HK-2 (cell line): ENCODE data around the gene ZNF462.
"Not testable (repeated sequence)": the region's sequence is repeated elsewhere in the genome, so short reads cannot be mapped to it uniquely, and the experiment has no call there.

Source experiments
- DNase-seq: peaks from one replicate; pipeline ENCODE4 v3.0.0-alpha.2; 2018; ENCODE audit not compliant: unreplicated experiment

Gene ZNF462

GRCh38 chr9:106962615-106963363 is 99.8 kb downstream of the ZNF462 start:
- no peak for DNase-seq

DNA sequence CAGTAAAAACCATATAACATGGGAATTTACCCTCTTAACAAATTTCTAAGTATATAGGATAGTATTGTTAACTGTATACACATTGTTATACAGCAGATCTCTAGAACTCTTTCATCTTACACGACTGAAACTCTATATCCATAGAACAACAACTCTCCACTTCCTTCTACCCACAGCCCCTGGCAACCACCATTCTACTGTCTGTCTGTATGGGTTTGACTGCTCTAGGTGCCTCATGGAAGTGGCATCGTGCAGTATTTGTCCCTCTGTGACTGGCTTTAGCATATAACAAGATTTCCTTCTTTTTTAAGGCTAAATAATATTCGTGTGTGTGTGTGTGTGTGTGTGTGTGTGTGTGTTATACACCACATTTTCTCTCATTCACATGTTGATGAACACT is 100.7 kb downstream of the ZNF462 start:
- no peak for DNase-seq

DNA sequence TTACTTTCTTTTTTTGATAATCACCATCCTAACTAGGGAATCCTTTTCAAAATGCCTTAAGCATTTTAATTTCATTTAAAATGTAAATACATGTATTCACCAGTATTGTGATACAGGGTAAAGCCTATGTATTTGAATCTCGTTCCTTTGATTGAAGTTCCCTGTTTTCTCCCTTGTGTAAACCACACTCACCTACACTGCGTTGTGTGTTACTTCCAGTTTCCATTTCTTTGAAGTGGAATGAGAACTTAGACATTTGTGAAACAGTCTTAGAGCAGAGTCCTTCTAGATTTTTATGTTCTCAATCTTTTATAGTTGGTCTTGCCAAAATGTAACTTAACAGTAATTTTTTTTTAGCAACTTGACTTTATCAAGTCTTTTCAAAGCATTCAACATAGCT is 101.4 kb downstream of the ZNF462 start:
- no peak for DNase-seq

DNA sequence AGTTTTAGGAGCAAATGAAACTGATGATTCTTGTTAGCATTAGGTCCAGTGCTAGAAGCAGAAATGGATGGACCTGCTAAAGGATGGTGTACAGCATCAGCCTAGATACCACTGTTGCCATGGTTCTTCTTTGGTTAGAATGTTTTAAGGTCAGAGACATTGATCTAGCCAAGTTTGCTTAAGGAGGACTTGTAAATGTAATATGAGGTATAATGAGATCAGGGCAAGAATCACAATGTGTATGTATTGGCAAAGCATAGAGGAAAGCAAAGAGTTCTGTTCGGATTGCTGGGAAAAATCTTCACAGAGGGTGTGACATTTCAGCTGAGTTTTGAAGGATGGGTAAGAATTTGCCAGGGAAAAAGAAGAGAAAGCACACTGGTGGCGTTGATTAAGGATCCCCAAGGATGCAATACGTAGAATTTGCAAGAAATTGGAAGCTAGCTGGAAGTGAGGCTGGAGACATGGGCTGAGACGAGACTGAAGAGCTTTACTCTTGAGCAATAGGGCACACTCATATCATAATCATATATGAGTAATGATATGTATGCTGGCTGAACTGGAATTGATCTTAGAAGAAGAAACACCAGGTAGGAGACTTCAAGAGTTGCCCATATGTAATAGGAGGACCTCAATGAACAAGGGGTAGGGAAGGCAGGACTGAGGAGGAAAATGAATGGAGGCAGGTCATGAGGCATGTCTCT is 102.0 kb downstream of the ZNF462 start:
- no peak for DNase-seq

DNA sequence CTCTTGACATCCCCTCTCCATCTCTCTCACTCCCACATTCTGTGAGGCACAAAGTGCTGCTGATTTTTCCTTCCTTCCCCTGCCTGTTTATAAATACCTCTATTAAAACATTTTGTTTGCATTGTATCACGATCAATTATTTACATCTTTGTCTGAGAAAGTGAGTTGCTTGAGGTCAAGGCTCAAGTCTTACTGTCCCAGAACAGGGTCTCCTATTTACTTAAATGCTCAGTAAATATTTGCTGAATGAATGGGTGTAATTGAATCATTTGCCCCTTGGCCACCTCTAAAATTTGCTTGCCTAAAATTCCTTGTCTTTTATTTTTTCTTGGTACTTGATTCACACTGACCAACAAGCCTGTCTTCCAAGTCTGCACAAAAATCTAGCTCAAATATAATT is 103.5 kb downstream of the ZNF462 start:
- no peak for DNase-seq

- DNase-seq, result no peak
These were observed 106.7 kb downstream of the ZNF462 start for GRCh38 chr9:106969696-106970095.

DNA sequence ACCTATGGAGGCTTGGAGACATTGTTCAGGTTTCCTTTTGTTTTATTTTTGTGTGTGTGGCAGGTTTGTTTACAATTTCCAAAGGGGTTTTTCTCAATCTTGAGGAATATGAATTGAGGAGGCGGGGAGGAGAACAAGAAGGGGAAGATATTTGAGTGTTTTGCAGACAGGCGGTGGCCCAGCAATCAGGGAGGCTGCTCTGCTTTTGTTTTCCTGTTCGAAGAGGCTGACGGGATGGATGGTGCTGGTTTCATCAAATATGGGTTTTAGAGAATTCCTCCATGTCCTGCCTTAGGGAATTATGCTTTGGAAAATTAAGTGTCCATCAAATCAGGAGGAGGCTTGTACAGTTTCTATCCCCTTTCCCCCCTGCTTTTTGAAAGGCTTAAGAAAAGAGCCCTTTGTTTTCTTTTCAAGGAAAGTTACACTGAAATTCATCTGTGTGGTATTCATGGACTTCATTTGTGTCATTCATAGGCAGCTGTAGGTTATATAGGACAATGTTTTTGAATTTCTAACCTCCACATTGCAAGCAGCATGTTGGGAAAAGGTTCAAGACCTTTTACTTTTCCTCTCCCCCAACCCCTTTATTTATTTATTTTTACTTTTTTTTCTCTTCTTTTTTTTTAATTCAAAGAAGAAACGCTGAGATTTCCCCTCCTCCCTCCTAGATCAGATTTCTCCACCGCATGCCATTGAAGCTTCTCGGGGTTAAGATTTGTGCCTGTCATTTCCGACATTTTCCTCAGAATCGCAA is 107.4 kb downstream of the ZNF462 start:
- DNase-seq, result no peak

DNA sequence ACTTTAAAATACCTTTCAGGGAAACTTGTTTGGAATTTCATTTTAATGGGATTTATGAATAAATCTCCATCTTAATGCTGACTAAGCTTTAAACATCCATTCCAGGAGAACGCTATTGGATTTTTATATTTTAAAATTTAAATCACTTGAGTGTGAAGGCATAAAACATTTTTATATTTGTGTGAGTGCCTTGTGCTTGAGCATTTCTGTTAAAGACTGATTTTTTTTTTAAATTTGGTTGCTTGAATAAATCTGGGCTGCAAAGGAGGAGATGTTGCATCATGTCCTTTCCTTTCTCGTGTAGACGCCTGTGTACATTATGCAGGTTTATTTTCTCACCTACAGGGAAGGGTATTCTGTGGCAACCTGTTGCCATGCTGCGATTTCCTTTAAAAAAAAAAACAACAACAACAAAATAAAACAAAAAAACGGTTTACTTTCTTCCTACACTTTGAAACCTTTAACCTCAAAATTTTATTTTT is 108.1 kb downstream of the ZNF462 start:
- DNase-seq, result no peak

DNA sequence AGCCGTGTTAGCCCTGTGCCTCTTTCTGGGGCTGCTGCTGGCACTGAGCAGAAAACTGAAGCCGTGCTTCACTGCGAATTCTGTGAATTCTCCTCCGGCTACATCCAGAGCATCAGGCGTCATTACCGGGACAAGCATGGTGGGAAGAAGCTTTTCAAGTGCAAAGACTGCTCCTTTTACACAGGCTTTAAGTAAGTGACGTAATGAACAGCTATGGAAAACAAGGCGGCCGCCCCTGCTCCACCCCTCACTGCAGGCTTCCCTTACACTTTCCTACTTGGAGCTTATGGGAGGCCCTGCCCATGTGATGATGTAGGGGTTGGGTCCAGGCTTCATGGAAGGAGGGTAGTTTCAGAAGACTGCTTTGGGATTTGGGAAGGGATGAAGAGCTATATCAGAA is 109.1 kb downstream of the ZNF462 start:
- DNase-seq, result no peak

DNA sequence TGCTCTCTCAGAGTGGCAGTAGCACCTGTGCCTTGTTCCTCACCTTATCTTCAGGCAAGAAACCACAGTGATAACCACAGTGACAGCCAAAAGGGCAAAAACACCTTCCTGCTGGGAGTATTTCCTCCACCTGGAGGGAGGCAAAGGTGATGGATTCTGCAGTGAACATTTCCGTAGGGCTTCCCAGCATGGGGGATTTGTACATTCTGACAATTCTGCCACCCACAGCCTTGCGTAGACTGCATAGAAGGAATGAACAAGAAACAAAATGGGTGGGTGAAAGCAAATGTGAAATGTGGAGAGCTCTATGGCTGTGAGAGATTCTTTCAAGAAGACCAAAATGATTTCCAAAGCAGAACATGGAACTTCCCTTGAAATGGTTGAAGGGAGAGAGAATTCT is 111.4 kb downstream of the ZNF462 start:
- DNase-seq, result no peak

DNA sequence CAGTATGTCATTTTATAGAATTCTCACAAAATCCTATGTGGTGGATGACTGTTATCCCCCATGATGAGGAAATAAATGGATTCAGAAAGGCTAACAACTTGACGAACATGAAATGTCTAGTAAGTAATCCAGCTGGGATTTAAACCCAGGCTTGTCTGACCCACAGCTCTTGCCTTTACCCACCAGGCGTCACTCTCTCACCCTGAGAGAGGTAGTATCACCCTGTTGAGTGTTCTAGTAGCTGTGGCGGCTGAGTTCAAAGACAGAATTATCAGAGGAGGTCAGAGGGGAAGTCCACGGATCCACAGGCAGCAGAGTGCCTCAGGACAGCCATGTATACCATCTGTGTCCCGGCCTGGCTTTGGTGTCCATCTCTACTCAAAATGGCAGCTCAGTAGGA is 113.8 kb downstream of the ZNF462 start:
- no peak for DNase-seq

DNA sequence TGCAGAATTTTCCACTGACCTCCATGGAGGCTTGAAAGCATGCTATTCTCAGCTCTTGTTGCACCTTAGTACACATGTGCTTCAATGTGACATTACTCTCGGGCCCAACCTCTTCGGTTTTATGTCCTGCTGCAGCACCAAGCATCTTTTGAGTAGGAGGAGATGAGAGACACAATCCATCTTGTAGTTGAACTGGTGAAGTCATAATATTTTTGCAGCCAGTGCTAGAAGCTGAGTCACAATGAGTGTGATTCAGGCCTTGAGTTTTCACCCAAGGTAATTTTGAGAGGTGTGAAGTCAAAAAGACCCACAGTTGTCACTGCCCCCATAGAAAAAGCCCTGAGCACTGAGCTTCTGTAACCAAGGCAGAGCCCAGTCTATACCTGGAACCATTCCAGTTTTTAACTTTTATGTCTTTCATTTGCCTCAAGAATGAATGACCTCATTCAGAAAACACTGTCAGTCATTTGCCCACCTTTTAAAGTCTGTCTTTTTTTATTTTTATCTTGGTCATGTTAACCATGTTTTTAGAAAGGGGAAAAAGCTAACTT is 117.7 kb downstream of the ZNF462 start:
- DNase-seq, result no peak

GRCh38 chr9:106981396-106982287 is 118.7 kb downstream of the ZNF462 start:
- DNase-seq, result no peak

GRCh38 chr9:106982636-106983035 is 119.7 kb downstream of the ZNF462 start:
- DNase-seq, result no peak

DNA sequence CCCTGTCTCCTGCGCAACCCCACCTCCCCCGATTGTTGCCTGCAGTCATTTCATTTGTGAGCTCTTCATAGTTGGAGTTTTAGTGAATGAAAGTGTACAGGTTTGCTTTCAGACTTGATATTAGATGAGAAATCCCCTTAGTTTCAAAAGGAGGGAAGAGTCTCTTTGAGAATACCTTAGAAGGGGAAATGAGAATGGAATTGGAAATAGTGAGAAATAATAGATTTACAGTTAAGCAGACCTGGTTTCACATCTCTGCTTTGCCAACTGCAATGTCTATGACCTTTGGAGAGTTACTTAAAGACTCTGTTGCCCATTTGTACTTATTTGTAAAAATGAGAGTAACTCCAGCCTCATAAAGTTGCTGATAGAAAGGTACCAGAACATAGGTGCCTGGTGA is 120.4 kb downstream of the ZNF462 start:
- DNase-seq, result no peak

GRCh38 chr9:106989904-106990303 is 126.9 kb downstream of the ZNF462 start:
- DNase-seq, result not testable (repeated sequence)

GRCh38 chr9:106992186-106992585 is 129.2 kb downstream of the ZNF462 start:
- DNase-seq, result no peak

DNA sequence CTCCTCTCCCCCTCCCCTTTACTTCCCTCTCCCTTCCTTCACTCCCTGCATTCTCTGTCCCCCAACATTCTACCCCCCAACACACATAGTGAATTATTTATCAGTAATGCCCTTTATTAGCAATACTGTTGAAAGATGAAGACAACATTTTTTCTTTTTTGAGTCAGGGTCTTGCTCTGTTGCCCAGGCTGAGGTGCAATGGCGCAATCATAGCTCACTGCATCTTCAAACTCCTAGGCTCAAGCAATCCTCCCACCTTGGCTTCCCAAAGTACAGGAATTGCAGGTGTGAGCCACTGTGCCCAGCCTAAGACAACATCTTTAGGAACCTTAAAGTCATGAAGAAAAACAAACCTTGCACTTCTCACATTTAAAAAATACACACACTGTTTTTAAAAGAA is 130.6 kb downstream of the ZNF462 start:
- no peak for DNase-seq

GRCh38 chr9:106994463-106994862 is 131.5 kb downstream of the ZNF462 start:
- no peak for DNase-seq

- no peak for DNase-seq
These were observed 137.3 kb downstream of the ZNF462 start for GRCh38 chr9:107000218-107000617.

DNA sequence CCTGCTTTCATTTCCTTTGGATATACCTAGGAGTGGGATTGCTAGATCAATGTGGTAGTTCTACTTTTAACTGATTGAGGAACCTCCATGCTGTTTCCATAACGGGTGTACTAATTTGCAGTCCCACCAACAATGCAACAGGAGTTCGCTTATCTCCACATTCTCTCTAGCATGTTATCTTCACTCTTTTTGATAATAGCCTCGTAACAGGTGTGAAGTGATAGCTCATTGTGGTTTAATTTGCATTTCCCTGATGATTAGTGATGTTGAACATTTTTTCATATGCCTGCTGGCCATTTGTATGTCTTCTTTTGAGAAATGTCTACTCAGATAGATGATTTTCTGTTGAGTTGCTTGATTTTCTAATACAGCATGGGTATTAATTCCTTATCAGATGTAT is 142.2 kb downstream of the ZNF462 start:
- DNase-seq, result no peak
